HFF-Myc (cell line): ENCODE results near the gene CACNA1C.

ENCODE experiments used
- DNase-seq: peaks from one replicate; pipeline ENCODE4 v3.0.0-alpha.2; 2011; ENCODE audit warnings: low read depth; ENCODE audit errors: extremely low read depth
- H3K4me3 ChIP-seq: replicated peaks from 2 replicates; pipeline ENCODE4 v1.5.1; 2011; ENCODE audit warnings: low read depth, mild to moderate bottlenecking, control low read depth, low read length
- CTCF ChIP-seq: IDR thresholded peaks from 2 replicates; pipeline ENCODE4 v1.5.1; 2012; ENCODE audit warnings: mild to moderate bottlenecking, low read depth, low read length, control low read depth; ENCODE audit errors: missing control alignments

Gene CACNA1C

GRCh38 chr12:2110127-2110526 lies 57.3 kb downstream of the CACNA1C start:
- no peak for TF ChIP-seq CTCF
- no peak for DNase-seq
- no peak overlapping the region for H3K4me3 ChIP-seq

DNA sequence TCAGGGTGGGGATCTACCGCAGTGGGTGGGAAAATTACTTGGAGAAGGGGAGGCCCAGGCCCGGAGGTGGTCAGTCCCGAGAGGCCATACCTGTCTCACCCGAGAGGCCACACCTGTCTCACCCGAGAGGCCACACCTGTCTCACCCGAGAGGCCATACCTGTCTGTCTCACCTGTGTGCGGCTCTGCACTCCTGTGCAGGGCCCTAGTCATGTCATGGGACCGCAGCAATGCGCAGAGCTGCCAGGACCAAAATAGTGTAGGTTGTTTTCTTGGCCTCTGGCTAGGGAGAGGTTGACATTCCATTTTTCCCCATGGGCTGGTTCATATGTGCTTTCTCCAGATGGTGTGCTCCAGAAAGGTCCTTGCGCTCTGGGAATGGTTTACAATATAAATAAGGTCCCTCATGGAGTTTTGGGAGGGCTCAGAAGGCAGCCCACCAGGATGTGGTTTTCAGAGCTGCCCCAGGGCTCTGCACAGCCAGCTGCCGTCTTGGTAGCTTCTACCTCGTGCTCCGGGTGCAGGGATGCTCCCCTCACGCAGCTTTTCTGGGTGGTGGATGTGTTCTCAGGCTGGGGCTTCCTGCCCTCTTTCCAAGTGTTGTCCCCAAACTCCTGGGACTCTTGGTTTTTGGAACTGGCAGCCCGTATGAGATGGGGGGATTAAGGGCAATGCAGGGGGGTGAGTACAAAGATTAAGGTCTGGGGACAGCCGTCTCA lies 58.2 kb downstream of the CACNA1C start:
- H3K4me3 ChIP-seq, result no peak overlapping the region
- no peak for DNase-seq

GRCh38 chr12:2111826-2112225 lies 59.0 kb downstream of the CACNA1C start:
- no peak for TF ChIP-seq CTCF
- no peak for DNase-seq
- no peak overlapping the region for H3K4me3 ChIP-seq

More for the DNA sequence above, 58.2 kb downstream of the CACNA1C start:
- TF ChIP-seq CTCF, result no peak

DNA sequence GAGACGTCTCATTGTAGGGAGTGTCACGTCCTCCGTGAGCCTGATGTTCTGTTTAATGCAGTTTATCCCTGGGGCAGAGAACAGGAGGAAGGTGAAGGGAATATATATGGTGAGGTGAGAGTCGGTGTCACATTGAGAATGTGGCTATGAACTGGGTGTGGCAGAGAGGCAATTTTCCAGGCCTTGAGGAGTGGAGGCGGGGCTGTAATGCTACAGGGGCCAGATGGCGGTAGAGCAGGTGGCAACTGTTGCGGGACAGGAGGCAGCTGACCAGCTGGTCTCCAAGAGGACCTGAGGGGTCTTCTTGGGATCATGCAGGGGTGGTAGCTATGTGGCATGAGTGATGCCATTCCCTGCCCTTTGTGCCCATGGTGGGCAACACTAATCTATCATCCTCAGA lies 59.6 kb downstream of the CACNA1C start:
- no peak for DNase-seq
- no peak for TF ChIP-seq CTCF
- no peak overlapping the region for H3K4me3 ChIP-seq

DNA sequence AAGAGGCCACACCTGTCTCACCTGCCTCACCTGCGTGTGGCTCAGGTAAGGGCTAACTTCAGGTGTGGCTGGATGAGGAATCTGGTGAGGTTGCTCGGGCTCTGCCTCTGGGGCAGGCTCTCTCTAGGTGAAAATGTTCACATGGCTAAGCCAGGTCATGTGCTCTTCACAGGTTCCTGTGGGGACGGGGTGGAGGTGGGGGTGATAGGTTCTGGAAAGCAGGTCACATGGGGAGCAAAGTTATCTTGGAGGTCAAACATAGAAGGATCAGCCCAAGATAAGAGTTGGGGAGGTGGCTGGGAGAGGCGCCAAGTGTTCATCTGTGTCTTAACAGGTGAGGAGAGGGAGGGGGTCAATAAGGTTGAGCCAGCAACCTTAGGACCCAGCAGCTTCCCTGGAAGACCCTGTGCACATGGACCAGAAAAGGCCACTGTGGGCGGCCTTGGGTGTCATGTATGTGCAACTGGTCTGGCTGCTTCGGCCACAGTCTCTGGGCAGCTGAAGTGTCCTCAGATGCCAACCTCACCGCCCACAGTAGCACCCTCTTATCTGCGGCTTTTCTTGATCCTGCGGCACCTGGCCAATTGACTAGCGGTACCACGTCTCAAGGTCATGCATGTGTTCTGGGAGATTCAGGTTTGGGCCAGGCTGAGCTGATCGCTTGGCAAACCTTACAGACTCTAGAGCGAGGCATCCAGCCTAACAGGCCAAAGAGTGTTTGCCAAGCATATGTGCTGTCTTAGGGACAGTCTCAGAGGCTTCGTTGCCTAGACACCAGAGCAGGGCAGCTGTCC lies 60.5 kb downstream of the CACNA1C start:
- no peak for TF ChIP-seq CTCF
- DNase-seq, result no peak
- no peak overlapping the region for H3K4me3 ChIP-seq

DNA sequence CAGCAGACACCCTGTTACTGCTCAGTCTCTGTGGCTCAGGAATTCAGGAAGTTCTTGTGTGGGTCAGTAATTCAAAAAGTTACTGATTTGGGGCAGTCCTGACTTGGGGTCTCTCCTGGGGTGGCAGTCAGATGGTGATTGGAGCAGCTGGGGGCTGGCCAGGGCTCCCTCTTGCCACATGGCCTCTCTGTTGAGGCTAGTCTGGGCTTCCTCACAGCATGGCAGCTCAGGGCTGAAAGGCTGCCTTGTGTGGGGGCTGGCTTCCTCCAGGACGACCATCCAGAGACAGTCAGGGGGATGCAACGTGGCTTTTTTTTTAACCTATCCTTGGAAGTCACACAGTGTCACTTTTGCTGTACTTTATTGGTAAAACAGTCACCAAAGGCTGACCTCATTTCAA lies 61.3 kb downstream of the CACNA1C start:
- no peak overlapping the region for H3K4me3 ChIP-seq
- TF ChIP-seq CTCF, result no peak
- DNase-seq, result no peak
